ENCODE data around the gene PPP2R2C. TPM values are rescaled to one million over a fixed set of nuclear protein-coding genes. Genes with fewer than 3 reads are reported as not detected.

PPP2R2C gene
- total and polyA plus RNA-seq, 2 of the 4 experiments (the other 2 are of a cell fraction): 0.03 TPM; not detected in 1

GRCh38 chr4:6270636-6271121, 201.7 kb downstream of the PPP2R2C start:
- intact Hi-C loops (cut with micrococcal nuclease): no loop called here
- dilution Hi-C loops (cut with HindIII; ENCODE audit: low sequenced_read_pairs, unreplicated experiment): no loop called here
- no TSS peak for BruUV-seq (replicated peaks)
- no peak overlapping the region for H2BK5ac ChIP-seq (ENCODE audit: low read depth, low read length, poor library complexity, severe bottlenecking)
- no peak overlapping the region for H3K56ac ChIP-seq (ENCODE audit: extremely low read depth, insufficient read depth, low read length)
- H3K14ac ChIP-seq (replicated peaks; ENCODE audit: low read depth, low read length): 0 out of 2 replicates have a peak overlapping the region, but pooled peaks have one; percentile 43
- peaks cover 29% of the 10 kb centered on the region for H3K4me1 ChIP-seq (ENCODE audit: control insufficient read depth, insufficient read depth, low read length)
- in situ Hi-C loops (cut with MboI; ENCODE audit: low sequenced_read_pairs): no loop called here
- peak overlapping the region; percentile 7; the same call in 1 of the 2 replicates for H3K27ac ChIP-seq (ENCODE audit: insufficient read depth, low read length)
- ChIA-PET POLR2A (ENCODE audit: unreplicated experiment) (interaction anchor here (0.6 kb wide), 1 partner anchor 36 kb away, joined by 3 read pairs; no protein-coding TSS in a partner anchor), CTCF (no interaction called here)
- ATAC-seq (ENCODE audit: low read depth) (no peak), DNase-seq (peak; percentile 7)
- WGBS, 2 experiments (ENCODE audit: extremely low coverage in 2 of 2, insufficient read length in 1 of 2): 0% methylated on average over 1 of the region's 8 CpGs; no CpG with 5 or more reads in 1 of the 2 experiments
- H3K9me3 ChIP-seq (ENCODE audit: control insufficient read depth, insufficient read depth, low read length): no peaks in the 10 kb centered on the region
- H3K27me3 ChIP-seq (ENCODE audit: control insufficient read depth, insufficient read depth, low read length): peaks cover 2% of the 10 kb centered on the region; the same call in 1 of the 2 replicates
- peaks cover 22 to 47% of the 10 kb centered on the region in 2 experiments for H3K79me1 ChIP-seq (ENCODE audit: low read depth in 1 of 2, low read length in 2 of 2)
- no peak overlapping the region for H4K5ac ChIP-seq (ENCODE audit: low read depth, low read length)
- no peak overlapping the region for H2BK20ac ChIP-seq (ENCODE audit: low read depth, low read length)
- TF ChIP-seq MAFK (IDR thresholded peaks at IDR 0.05; ENCODE audit: low read depth, low read length) (no peak), ELK1 (IDR thresholded peaks at IDR 0.05; ENCODE audit: borderline replicate concordance, low read depth, low read length) (no peak), FOS (IDR thresholded peaks at IDR 0.05; ENCODE audit: low read depth, low read length) (no peak), NFE2L2 (IDR thresholded peaks at IDR 0.05; ENCODE audit: low read depth, low read length) (no peak), CTCF (conservative IDR thresholded peaks at IDR 0.05; ENCODE audit: low read depth, low read length) (no peak), MAZ (IDR thresholded peaks at IDR 0.05; ENCODE audit: borderline replicate concordance, low read depth, low read length) (no peak; the same call in 1 of the 2 replicates), RCOR1 (IDR thresholded peaks at IDR 0.05; ENCODE audit: insufficient replicate concordance, low read length) (no peak), SMC3 (IDR thresholded peaks at IDR 0.05; ENCODE audit: low read depth, low read length) (no peak), CEBPB (IDR thresholded peaks at IDR 0.05; ENCODE audit: low read depth, low read length) (no peak), RFX5 (IDR thresholded peaks at IDR 0.05; ENCODE audit: low read depth, low read length) (no peak), RAD21 (IDR thresholded peaks at IDR 0.05; ENCODE audit: low read length) (no peak), CHD1 (IDR thresholded peaks at IDR 0.05; ENCODE audit: low read depth, low read length) (no peak), MXI1 (IDR thresholded peaks at IDR 0.05; ENCODE audit: borderline replicate concordance, low read depth, low read length) (no peak), BHLHE40 (IDR thresholded peaks at IDR 0.05; ENCODE audit: low read depth, low read length) (no peak)
- peak overlapping the region; percentile 61; the same call in 1 of the 2 replicates for H2AK5ac ChIP-seq (ENCODE audit: low read depth, low read length)
- H2AFZ ChIP-seq (replicated peaks; ENCODE audit: low read length, poor library complexity): peak overlapping the region; percentile 73
- H4K91ac ChIP-seq (ENCODE audit: insufficient read depth, low read depth, low read length): peak overlapping the region; percentile 23
- H2AK9ac ChIP-seq (replicated peaks; ENCODE audit: low read depth, low read length, poor library complexity): peak overlapping the region; percentile 70
- peak overlapping the region; percentile 65; the same call in 1 of the 2 replicates for H3K23ac ChIP-seq (ENCODE audit: low read depth, low read length)
- peak overlapping the region in 1 of 2 experiments; percentile 50; a peak in 2 of 4 replicates for H4K8ac ChIP-seq (ENCODE audit: low read depth in 2 of 2, low read length in 2 of 2)
- H3K36me3 ChIP-seq (ENCODE audit: control insufficient read depth, insufficient read depth, low read length): peaks cover 3% of the 10 kb centered on the region; the same call in 1 of the 2 replicates
- H2BK15ac ChIP-seq (ENCODE audit: low read depth, low read length): peak overlapping the region; percentile 22; the same call in 1 of the 3 replicates
- peaks cover 18% of the 10 kb centered on the region for H3K9me1 ChIP-seq (ENCODE audit: insufficient read depth, low read length)
- peak overlapping the region; percentile 54 for H3K9ac ChIP-seq (ENCODE audit: low read depth, low read length)
- peak overlapping the region; percentile 90 for H3K4me3 ChIP-seq (ENCODE audit: insufficient read depth, low read depth, low read length)
- H2BK120ac ChIP-seq (ENCODE audit: low read depth, low read length): no peak overlapping the region
- H3K18ac ChIP-seq (ENCODE audit: low read depth, low read length): peak overlapping the region; percentile 5; the same call in 1 of the 2 replicates
- peak overlapping the region; percentile 75 for H3K4me2 ChIP-seq (ENCODE audit: low read depth, low read length)
- H3K4ac ChIP-seq (ENCODE audit: low read depth, low read length): peak overlapping the region; percentile 65
- peaks cover 34% of the 10 kb centered on the region for H4K20me1 ChIP-seq (ENCODE audit: insufficient read depth, low read length)

Measured in IMR-90 (cell line).